Measurements from ENCODE around the gene FIGNL2. TPM values are rescaled to one million over a fixed set of nuclear protein-coding genes. Genes with fewer than 3 reads are reported as not detected.

Gene FIGNL2
- total and polyA plus RNA-seq, 2 of the 4 experiments (the other 2 are of a cell fraction), result under 0.01 to 0.12 TPM

- Histone ChIP-seq H3K4ac (ENCODE audit: low read depth, low read length) (no peak overlapping the region), H3K56ac (ENCODE audit: extremely low read depth, insufficient read depth, low read length) (no peak overlapping the region), H3K18ac (ENCODE audit: low read depth, low read length) (no peak overlapping the region), H3K79me1 (ENCODE audit: low read depth in 1 of 2, low read length in 2 of 2) (no peaks in the 10 kb centered on the region), H2BK20ac (ENCODE audit: low read depth, low read length) (no peak overlapping the region), H3K9ac (ENCODE audit: low read depth, low read length) (no peak overlapping the region), H4K8ac (ENCODE audit: low read depth in 2 of 2, low read length in 2 of 2) (no peak overlapping the region), H2AK5ac (ENCODE audit: low read depth, low read length) (no peak overlapping the region), H3K9me1 (ENCODE audit: insufficient read depth, low read length) (no peaks in the 10 kb centered on the region), H2BK5ac (ENCODE audit: low read depth, low read length, poor library complexity, severe bottlenecking) (no peak overlapping the region), H2AK9ac (replicated peaks; ENCODE audit: low read depth, low read length, poor library complexity) (no peak overlapping the region), H4K5ac (ENCODE audit: low read depth, low read length) (no peak overlapping the region), H2AFZ (replicated peaks; ENCODE audit: low read length, poor library complexity) (no peak overlapping the region), H3K27me3 (ENCODE audit: control insufficient read depth, insufficient read depth, low read length) (peaks cover 69% of the 10 kb centered on the region), H3K4me3 (ENCODE audit: insufficient read depth, low read depth, low read length) (no peak overlapping the region), H3K4me1 (ENCODE audit: control insufficient read depth, insufficient read depth, low read length) (no peaks in the 10 kb centered on the region), H3K23ac (ENCODE audit: low read depth, low read length) (no peak overlapping the region), H3K36me3 (ENCODE audit: control insufficient read depth, insufficient read depth, low read length) (no peaks in the 10 kb centered on the region), H4K20me1 (ENCODE audit: insufficient read depth, low read length) (no peaks in the 10 kb centered on the region), H3K9me3 (ENCODE audit: control insufficient read depth, insufficient read depth, low read length) (no peaks in the 10 kb centered on the region), H3K14ac (replicated peaks; ENCODE audit: low read depth, low read length) (no peak overlapping the region), H4K91ac (ENCODE audit: insufficient read depth, low read depth, low read length) (no peak overlapping the region), H3K4me2 (ENCODE audit: low read depth, low read length) (no peak overlapping the region), H2BK120ac (ENCODE audit: low read depth, low read length) (no peak overlapping the region), H2BK15ac (ENCODE audit: low read depth, low read length) (no peak overlapping the region), H3K27ac (ENCODE audit: insufficient read depth, low read length) (no peak overlapping the region)
- POLR2A ChIA-PET (ENCODE audit: unreplicated experiment), result no interaction called here
- TF ChIP-seq, protein P1, sequence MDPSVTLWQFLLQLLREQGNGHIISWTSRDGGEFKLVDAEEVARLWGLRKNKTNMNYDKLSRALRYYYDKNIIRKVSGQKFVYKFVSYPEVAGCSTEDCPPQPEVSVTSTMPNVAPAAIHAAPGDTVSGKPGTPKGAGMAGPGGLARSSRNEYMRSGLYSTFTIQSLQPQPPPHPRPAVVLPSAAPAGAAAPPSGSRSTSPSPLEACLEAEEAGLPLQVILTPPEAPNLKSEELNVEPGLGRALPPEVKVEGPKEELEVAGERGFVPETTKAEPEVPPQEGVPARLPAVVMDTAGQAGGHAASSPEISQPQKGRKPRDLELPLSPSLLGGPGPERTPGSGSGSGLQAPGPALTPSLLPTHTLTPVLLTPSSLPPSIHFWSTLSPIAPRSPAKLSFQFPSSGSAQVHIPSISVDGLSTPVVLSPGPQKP (IDR thresholded peaks at IDR 0.05; ENCODE audit: borderline replicate concordance, low read depth, low read length), result no peak
- TF ChIP-seq MXI1 (IDR thresholded peaks at IDR 0.05; ENCODE audit: borderline replicate concordance, low read depth, low read length) (no peak), BHLHE40 (IDR thresholded peaks at IDR 0.05; ENCODE audit: low read depth, low read length) (no peak), CTCF (conservative IDR thresholded peaks at IDR 0.05; ENCODE audit: low read depth, low read length) (no peak), FOS (IDR thresholded peaks at IDR 0.05; ENCODE audit: low read depth, low read length) (no peak), MAZ (IDR thresholded peaks at IDR 0.05; ENCODE audit: borderline replicate concordance, low read depth, low read length) (no peak)
- DNase-seq (no peak), ATAC-seq (ENCODE audit: low read depth) (no peak)
- WGBS, 2 experiments (ENCODE audit: extremely low coverage in 2 of 2, insufficient read length in 1 of 2), result 70% methylated on average over 8 of the region's 12 CpGs; no CpG with 5 or more reads in 1 of the 2 experiments
- no TSS peak for BruUV-seq (replicated peaks)
- in situ Hi-C loops (cut with MboI; ENCODE audit: low sequenced_read_pairs) (no loop called here), intact Hi-C loops (cut with micrococcal nuclease) (no loop called here), dilution Hi-C loops (cut with HindIII; ENCODE audit: low sequenced_read_pairs, unreplicated experiment) (no loop called here)
- CTCF ChIA-PET, result interaction anchor here (2.3 kb wide), 1 partner anchor 10 kb away, joined by 6 read pairs; no protein-coding TSS in a partner anchor
These were observed 14.9 kb downstream of the FIGNL2 start for GRCh38 chr12:51833448-51834227.

All from IMR-90 (cell line).